NCI-H1930 (cell line): ENCODE data around the gene FOXO1.

Source experiments
- DNase-seq, 2 experiments: peaks; one replicate each; lab custom pipeline; 2025; lab: John Stamatoyannopoulos, UW

FOXO1 gene

DNA sequence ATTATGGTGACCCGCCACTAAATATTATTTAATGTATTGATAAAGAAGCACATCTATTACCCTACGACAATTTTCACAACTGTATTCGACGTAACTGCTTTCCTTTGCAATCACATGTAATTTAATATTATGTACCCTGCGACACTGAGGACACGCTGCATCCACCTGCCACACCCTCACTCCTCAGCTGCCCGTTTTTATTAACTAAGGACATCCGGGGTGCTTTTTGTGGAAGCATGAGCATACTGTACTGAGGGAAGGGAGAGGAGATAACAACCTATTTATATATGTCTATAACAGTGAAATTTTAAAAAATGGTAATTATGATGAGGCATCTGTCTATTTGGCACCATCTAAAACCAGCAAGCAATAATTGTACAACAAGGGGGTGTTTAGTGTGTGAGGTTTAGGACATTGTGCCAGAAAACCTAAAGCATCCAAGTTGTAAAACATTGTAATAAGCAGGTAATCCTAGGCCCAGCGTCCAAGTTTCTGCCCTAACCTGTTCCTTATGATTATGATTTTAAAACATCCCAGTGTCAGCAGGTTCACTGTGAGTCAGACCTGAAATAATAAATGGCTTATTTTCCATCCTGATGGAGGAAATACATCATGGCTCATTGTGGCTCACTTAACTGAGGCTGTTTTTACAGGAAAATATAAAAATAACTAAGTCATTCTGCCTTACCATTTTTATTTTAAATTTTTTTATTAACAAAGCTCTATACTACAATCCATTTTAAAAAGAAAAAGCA lies 56.3 kb downstream of the FOXO1 start:
- DNase-seq, result no peak

DNA sequence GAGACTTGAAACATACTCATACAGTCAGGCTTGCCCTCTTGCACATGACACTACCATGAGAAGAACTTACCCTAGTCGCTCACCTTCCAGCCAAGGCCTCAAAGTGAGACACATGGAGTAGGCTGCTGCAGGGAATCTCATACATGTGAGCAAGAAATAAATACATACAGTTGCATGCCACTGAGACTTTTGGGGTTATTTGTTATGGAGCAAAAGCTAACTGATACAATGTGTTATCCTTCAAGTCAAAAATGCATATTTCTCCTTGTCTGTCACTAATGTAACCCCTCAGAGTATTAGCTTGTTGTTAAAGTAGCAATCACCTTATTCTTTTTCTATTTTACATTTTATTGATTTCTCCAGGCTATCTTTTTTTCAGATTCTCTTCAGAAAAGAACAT lies 58.1 kb downstream of the FOXO1 start:
- no peak for DNase-seq

DNA sequence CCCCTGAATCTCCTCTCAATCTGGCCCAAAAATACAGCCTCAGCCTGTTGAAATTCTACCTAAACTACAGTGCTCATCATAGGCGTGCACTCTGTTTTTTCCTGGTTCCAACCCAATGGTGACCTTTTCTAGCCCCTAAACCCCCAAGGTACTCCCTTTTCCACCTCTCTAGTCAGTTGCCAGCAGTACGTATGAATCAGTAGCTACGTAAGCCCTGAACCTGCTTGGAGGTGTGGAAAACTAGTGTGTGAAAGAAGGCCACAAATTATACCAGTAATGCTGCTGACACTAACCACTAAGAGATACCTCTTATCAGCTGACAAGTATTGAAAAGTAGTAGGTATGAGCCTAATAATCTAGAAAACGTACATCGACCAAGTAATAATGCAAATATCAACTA lies 60.9 kb downstream of the FOXO1 start:
- no peak for DNase-seq

- DNase-seq, result no peak
Observed at GRCh38 chr13:40604135-40604534, 62.3 kb downstream of the FOXO1 start.

DNA sequence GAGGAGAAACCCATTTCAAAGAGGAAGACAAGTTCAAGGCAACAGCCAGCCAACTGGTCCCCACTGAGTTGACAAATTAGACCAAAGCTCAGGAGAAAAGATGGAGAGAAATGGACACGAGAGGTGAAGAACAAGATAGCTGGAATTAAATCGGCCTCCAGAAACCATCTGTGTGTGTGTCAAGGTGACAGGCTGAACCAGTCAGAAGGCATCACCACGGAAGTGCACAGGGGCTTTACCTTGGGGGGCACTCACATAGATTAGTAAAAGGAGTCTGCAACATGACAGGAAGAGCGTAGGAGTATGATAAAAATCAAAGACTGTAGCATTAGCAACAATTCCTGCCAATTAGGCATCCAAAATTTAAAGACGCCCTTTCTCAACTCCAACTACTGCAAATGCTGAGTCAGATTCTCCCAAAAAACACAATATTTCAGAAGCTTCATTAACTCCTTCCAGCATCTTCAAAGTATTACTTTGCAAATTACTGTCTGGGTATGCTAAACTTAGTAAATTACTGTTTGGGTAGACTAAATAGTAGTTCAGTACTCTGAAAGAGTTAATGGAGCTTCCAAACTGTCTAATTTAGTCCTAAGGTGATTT lies 66.2 kb downstream of the FOXO1 start:
- DNase-seq, result no peak

- no peak for DNase-seq
Observed at GRCh38 chr13:40599747-40600146, 66.7 kb downstream of the FOXO1 start.

DNA sequence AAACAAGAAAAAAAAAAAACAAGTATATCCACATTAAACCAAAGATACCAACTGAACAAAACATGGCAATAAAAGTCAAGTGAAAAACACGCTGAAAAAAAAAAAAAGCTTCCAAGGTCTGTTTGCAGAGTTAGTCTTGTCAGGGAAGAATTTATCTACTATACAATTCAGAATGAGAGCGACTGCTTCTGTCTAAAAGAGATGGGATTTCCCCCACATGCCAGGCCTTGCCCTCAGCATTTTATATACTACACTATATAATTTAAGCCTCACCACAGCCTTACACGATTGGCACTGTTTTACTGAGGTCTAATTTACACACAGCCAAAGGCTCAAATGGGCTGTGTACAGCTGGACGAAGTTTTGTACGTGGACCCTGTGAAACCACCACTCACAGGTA lies 67.3 kb downstream of the FOXO1 start:
- DNase-seq, result no peak

DNA sequence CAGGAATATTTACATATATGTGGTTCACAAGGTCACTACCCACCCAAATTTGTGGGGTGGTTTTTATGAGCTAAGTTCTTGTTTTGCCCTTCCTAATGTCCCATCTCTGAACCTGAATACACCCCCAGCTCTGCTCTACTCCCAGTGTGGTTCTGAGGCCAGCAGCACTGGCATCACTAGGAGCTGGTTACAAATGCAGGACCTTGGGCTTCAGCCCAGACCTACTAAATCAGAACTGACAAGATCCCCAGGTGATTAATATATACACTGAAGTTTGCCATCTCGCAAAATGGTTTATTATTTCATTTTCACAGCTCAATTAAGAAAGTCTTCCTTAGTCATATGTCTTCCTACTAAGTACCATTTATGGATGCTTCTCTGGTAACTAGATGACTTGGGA lies 67.9 kb downstream of the FOXO1 start:
- DNase-seq, result no peak

DNA sequence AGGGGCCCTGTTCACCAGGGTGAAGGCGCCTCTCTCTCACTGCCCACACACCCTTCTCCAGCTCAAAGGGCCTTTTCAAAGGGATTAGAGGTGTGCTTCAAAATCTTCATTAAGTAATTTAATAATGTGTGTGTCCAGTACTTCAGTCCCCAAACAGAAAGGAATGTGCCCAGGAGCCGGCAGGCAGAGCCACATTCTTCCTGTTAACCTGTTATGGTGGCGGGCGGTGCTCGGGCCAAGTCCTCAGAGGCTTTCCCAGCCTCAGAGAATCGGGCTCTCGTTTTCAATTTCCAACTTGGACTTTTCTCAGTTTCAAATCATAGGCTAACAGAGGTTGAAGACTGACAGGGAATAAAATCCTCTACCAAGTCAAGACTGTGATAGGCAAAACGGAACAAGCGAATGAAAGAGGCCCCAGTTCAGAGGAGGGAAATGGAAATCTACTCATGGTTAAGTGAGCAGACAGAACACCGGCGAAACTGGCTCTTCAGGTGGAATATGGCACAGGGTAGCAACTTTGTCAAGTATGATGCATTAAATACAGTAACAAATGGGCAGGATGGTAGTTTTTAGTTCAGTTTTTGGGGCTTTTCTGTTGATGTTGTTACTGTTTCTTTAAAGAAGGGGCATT lies 68.6 kb downstream of the FOXO1 start:
- DNase-seq, result no peak

DNA sequence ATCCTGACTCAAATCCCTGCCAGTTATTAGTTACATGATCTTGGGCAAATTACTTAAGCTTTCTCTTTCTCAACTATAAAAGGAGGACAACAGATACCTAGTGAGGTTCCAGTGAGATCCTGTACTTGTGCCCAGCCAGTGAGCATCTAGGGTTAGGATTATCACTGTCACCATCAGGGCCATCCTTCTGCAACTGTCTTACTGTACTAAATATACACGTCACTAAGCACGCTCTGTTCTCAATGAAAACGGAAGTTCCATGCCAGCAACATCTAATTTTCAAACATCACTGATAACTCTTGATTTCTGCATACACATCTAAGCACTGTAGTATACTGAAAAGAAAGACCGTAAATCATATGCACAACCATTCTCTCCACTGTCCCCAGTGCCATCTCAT lies 70.0 kb downstream of the FOXO1 start:
- DNase-seq, result no peak

- no peak for DNase-seq
Observed at GRCh38 chr13:40595693-40596092, 70.7 kb downstream of the FOXO1 start.

DNA sequence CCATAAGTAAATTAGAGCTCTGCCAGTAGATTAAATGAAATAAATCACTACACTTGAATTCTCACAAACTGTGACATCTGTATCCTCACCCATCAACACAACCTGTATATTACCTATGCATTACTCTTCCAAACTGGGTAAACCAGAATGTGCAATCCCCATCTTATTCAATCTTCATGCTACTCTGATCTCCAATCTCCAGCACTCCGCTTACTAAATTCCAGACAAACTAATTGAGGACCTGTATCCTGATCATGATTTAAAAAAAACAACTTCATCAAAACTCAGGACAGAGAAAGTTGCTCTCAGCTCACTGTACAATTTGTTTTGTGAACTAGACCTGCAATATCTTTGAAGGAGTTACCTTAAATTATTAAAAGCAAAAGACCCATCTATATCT lies 74.4 kb downstream of the FOXO1 start:
- DNase-seq, result no peak

GRCh38 chr13:40591091-40591490 lies 75.3 kb downstream of the FOXO1 start:
- DNase-seq, result no peak

GRCh38 chr13:40590112-40590862 lies 76.2 kb downstream of the FOXO1 start:
- DNase-seq, result no peak

DNA sequence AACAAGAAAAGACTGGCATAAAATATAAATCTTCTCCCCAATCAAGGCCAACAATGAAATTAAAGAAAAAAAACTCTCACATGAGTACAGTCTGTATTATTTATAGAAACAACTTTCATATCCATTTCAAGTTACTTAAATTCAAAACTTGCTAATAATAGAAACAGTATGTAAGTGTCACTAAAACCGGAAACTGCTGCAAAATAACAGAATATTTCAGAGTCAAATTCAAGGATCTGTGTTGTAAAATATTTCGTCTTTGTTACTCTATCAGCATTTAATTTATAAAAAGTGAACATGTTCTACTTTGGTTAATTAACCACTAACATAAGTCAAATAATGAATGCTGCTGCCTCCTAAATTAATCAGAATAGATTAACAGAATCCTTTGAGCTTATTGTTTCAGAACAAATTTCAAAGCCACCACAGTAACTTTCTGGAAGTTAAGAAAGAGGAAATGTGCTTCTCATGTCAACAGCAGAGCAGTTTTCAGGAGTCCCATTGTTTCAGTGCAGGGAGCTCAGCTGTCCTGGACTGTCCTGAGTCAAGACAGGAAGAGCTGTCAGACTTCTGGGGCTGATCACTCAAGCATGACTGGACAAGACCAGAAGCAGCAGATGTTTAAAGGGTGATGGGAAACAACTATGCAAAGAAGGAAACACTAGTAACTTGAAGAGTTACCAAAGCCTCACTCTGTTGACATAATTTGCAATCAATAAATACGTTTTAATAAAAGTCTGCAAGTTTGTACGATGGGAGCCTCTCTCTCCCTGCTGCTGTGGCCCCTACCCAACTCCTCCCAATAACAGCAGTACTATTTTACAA lies 76.9 kb downstream of the FOXO1 start:
- no peak for DNase-seq

DNA sequence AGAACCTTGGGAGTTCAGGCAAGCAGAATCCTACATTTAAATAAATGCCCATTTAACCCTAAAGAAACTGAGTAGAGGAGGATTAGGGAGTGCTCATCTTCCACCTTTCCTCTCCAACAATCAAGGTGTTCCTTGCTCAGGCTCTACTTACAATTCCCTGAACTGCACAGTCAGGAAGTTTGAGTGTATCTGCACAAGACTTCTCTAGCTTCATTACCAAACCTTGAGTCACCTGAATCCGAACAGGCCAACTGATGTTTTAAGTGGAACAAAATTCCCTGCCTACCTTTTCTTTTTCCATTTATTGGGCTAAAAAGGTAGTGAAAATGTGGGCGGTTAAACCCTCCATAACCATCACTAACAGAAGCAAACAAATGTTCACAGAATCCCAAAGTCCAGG lies 78.3 kb downstream of the FOXO1 start:
- no peak for DNase-seq

DNA sequence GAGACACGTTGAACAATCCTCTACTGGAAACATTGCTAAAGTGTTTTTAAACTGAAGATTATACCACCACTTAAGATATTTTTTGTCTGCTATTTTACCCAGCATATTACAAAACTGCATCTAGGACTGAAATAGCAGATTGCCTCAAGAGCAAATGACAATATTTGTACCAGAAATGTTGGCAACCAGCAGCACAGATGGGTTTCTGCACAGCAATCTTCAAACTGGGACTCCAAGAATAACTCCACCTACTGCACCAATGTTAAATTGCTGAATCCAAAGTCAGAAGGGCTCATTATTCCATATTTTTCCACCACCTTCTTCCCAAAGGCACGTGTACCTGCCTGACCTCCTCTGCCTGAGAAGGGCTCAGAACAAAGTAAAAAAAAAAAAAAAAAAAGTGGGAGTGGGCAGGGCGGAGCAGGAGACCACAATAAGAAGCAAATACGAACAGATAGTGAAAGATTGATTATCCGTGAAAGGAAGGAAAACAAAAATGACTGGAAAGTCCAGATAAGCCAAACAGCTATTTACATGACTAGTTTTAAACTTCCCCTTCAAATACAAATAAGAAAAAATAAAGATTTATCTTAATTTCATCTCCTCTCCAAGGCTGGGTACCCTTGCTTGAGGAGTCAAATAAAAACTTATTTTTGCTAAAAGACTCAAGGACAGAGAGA lies 79.4 kb downstream of the FOXO1 start:
- no peak for DNase-seq

- DNase-seq, result no peak
Observed at GRCh38 chr13:40585911-40586471, 80.5 kb downstream of the FOXO1 start.

DNA sequence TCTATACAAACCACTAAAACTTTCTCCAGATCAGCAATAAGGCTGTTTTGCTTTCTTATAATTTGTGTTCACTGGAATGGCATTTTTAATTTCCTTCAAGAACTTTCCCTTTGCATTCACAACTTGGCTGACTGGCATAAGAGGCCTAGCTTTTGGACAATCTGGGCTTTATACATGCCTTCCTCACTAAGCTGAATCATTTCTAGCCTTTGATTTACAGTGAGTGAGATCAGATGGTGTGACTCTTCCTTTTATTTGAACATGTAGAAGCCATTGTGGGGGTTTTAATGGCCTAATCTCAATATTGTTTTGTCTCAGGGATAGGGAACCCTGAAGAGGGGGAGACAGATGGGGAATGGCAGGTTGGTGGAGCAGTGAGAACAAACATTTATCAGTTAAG lies 82.7 kb downstream of the FOXO1 start:
- no peak for DNase-seq

DNA sequence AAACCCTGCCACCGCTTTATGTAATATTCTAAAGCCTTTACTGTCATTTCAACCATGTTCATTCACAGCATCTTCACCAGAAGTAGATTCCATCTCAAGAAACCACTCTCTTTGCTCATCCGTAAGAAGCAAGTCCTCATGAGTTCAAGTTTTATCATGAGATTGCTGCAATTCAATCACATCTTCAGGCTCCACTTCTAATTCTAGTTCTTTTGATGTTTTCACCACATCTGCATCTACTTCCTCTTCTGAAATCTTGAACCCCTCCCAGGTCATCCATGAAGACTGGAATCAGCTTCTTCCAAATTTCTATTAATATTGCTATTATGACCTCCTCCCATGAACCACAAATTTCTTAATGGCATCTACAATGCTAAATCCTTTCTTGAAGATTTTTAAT lies 83.9 kb downstream of the FOXO1 start:
- no peak for DNase-seq

- DNase-seq, result no peak
Observed at GRCh38 chr13:40581277-40581579, 85.2 kb downstream of the FOXO1 start.
